Putamen (tissue), 1 donor: ENCODE measurements around the gene PAPPA2.
"Not testable (repeated sequence)": the region's sequence is repeated elsewhere in the genome, so short reads cannot be mapped to it uniquely, and the experiment has no call there.

Experiments
- DNase-seq: peaks from one replicate; pipeline ENCODE4 v3.0.0-alpha.2; 2016; ENCODE audit warnings: low spot score

Gene PAPPA2, protein sequence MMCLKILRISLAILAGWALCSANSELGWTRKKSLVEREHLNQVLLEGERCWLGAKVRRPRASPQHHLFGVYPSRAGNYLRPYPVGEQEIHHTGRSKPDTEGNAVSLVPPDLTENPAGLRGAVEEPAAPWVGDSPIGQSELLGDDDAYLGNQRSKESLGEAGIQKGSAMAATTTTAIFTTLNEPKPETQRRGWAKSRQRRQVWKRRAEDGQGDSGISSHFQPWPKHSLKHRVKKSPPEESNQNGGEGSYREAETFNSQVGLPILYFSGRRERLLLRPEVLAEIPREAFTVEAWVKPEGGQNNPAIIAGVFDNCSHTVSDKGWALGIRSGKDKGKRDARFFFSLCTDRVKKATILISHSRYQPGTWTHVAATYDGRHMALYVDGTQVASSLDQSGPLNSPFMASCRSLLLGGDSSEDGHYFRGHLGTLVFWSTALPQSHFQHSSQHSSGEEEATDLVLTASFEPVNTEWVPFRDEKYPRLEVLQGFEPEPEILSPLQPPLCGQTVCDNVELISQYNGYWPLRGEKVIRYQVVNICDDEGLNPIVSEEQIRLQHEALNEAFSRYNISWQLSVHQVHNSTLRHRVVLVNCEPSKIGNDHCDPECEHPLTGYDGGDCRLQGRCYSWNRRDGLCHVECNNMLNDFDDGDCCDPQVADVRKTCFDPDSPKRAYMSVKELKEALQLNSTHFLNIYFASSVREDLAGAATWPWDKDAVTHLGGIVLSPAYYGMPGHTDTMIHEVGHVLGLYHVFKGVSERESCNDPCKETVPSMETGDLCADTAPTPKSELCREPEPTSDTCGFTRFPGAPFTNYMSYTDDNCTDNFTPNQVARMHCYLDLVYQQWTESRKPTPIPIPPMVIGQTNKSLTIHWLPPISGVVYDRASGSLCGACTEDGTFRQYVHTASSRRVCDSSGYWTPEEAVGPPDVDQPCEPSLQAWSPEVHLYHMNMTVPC (N-terminal part only)

DNA sequence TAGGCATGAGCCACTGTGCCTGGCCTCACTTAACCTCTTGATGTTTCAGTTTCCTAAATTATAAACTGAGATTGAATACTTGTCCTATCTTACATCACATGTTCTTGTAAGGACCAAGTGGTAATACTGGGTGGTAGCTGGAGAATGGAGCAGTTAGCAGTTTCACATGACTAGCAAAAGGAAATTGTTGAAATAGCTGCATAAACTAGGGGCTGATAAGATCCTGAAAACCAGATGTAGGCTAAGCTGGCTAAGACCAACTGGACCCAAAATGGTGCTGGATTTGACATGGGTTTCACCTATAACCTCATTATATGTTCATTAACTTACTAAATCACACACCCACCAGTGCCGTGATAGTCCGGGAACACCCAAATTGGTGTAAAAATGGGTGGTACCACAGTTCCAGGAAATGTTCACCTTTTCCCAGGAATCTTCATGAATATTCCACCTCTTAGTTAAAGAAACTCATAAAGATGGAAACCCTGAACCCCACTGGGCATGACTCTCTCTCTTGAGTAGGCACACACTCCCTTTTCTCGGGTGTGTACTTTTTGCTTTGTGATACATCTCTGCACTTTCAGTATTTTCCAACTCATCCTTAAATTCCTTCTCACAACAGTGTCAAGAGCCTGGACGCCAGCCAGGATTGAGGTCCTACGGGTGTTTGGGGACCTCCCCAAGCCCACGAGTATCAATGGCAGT, at the start of gene PAPPA2:
Gene PAPPA2, plus strand, starts transcription at position 502 of the 705 bp plus-strand sequence. CDS start 93,148 bp downstream, outside the sequence.
- DNase-seq: no peak

DNA sequence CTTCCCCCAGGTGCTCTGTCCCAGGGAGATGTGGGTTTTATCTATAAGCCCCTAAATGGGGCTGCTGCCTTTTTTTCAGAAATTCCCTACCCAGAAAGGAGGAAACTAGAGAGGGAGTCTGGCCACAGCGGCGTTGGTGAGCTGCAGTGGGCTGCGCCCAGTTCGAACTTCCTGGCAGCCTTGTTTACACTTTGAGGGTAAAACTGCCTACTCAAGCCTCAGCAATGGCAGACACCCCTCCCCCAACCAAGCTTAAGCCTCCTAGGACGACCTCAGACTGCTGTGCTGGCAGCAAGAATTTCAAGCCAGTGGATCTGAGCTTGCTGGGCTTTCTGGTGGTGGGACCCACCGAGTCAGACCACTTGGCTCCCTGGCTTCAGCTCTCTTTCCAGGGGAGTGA, 46.2 kb upstream of the PAPPA2 start:
- DNase-seq: no peak

DNA sequence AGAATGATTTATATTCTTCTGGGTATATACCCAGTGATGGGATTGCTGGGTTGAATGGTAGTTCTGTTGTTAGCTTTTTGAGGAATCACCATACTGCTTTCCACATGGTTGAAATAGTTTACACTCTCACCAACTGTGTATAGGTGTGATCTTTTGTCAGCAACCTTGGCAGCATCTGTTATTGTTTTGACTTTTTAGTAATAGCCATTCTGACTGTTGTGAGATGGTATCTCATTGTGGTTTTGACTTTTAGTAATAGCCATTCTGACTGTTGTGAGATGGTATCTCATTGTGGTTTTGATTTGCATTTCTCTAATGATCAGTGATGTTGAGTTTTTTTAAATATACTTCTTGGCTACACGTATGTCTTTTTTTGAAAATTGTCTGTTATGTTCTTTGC, 43.4 kb upstream of the PAPPA2 start:
- not testable (repeated sequence) for DNase-seq

DNA sequence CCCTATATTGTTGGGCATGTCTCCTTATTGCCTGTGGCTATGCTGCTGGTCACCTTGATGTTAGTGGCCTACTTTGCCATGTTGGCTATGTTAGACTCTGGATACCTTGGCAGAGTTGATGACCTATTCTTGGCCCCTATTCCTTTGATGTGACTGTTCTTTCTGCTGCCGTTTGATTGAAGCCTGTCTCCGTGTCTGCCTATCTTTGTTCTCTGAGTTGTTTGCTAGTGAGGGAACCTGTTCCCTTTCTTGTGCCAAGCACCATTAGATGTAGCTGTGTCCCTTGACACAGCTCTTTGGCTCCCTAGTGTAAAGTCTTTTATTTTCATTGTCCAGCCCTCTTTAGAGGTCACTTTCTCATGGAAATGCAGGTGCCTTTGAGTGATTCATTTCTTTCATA, 28.7 kb upstream of the PAPPA2 start:
- DNase-seq: no peak

DNA sequence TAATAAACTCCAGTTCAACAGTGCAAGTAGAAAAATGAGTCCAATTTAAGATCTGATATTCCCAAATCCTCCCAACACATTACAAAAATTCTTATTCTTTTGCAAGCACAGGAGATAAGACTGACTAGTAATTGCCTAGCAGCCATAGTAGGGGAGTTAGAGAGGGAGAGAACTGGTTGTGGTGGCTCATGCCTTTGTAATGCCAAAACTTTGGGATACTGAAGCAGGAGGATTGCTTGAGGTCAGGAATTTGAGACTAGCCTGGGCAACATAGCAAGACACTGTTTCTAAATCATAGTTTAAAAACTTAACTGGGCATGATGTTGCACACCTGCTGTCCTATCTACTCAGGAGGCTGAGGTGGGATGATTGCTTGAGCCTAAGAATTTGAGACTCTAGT, 26.7 kb upstream of the PAPPA2 start:
- DNase-seq: no peak

DNA sequence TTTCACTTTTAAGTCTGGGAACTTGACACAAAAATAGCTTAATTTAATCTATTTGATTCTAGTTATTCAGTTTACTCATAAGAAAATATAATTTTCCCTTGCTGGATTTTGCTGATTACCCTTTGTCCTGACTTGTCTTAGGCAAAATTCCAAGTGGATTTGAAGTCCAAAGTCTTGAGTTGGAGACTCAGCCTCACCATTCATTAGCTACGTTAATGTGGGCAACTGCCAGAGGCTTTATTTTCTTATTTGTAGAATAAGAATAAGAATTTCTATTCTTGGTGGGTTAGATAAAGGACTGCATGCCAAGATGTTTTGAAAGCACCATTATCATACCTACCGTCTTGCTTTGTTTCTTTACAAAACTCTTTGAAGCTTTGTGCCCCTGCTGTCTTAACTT, 22.8 kb upstream of the PAPPA2 start:
- DNase-seq: no peak

DNA sequence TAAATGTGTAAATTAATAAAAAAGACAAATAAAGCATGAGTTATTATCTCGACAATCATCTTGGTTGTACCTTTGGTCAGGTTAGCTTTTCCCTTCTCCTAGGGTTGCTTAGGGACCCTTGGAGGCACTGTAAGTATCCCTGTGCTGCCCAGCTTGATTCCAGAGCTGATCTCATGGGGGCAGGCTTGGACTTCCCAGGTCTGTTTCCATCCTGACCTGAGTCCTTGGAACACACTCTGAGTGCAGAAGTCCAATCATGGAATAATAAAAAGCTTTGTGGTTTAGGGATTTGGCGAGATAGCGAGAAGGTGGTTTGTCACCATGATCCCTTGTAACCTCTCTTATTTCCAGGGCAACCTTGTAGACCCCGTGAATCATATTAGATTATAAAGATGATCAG, 18.7 kb upstream of the PAPPA2 start:
- DNase-seq: no peak

DNA sequence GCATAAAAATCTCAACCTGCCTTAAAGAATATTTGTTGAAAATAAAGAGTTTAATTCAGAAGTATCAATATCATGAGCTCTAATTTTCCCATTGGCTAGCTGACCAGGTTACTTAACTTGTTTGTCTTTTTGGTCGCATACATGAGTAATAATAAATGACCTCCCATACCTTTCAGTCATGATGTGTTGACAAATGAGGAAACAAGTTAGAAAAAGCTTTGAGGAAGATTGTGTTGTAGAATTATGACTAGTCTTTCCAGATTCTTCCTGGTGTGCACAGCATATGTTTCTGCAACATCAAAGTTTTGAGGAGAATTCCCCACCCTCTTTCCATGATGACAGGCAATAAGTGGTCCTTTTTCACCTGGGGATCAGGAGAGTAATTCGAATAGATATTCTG, 17.6 kb upstream of the PAPPA2 start:
- no peak for DNase-seq

DNA sequence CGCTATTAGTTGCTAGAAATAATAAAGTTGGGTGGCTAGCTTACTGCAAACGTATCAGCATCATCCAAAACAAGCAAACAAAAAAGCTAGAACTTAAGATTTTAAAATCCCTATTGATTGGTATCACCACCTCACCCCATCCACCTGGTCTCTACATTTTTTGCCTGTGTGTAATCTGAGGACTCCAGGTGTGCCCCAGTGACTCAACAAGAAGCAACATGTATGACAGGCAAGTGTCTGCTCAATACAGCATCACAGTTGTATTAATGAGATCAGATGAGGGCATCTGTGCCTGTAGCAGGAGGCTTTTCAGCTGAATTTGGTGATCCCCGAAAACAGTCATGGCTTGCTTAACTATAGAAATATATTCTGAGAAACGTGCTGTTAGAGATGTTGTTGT, 14.6 kb upstream of the PAPPA2 start:
- DNase-seq: no peak

DNA sequence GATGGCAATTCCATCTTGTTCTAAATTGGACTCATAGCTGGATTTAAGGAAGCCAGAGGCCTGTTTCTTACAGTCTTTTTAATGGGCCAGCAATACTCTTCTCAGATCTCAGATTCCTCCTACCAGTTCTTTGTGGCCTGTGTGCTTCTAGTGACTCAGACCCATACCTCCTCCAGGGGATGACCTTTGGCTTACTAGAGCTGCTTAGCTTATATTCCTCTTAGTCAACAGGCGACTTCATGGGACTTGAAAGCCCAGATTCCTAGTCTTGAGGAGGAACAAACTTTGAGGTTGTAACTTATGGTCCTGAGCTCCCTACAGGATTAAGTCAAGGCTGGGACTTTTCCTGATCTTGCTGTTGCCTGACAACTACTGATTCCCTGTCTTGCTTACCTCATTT, 12.4 kb upstream of the PAPPA2 start:
- DNase-seq: no peak

DNA sequence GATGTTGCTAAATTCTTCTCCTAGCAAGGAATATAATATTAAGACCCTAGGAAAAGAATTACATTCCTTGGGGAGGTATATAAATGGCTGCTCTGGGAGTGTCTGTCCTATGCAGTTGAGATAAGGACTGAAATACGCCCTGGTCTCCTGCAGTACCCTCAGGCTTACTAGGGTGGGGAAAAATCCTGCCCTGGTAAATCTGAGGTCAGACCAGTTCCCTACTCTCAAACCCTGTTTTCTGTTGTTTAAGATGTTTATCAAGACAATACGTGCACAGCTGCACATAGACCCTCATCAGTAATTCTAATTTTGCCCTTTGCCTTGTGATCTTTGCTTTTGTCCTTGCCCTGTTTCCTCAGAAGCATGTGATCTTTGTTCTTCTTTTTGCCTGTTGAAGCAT, 11.2 kb upstream of the PAPPA2 start:
- DNase-seq: not testable (repeated sequence)

DNA sequence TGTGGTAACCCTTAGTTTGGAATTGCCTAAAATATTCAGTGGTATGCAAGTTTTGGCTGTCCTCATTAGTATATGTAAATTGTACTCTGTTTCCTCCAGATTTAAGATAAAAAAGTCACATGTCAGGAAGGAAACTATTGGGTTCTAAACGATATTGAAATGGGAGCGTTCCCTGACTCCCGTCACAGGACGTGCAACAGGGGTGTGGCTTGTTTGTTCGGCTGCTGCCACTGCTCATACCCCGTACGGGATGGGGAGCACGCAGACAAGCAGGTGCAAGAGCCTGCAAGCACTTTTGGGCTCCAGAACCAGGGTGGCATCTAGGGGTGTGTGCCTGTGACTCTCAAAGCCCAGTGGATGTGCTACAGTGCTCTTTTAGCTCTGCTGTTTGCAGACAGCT, 6.2 kb upstream of the PAPPA2 start:
- no peak for DNase-seq

DNA sequence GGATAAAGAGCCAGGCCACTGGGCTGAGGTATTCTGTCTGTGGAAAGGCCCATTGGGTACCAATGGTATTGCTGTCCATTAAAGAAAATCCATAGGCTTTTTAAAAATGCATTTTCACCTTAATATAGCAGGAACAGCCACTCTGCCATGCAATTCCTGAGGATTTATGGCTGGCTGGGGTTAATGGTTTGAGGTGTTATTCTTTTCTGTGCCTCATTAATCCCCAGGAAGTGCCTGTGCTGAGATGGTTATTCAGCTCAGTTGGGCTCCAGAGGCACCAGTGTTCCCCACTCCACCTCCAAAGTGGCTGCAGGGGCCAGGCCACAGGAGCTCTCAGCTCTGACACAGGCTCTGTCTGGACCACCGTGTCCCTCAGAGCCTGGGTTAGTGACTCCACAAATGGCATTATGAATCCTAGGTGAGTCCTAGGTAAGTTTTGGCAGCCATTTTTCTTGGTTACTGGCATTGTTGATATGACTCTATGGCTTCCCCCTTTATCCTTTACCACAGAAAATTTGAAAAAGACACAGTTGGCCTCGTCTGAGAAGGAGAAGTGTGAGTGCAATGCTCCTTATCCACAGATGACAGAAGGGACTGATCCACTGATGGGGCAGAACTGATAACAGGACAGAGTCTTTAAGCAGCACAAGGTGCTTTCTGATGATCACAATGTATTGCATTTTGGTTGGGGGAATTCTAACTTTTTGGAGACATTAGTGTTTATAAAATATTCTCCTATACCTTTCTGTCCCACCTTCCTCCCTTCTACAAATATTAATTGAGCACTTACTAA, 2.2 kb upstream of the PAPPA2 start:
- DNase-seq: no peak

DNA sequence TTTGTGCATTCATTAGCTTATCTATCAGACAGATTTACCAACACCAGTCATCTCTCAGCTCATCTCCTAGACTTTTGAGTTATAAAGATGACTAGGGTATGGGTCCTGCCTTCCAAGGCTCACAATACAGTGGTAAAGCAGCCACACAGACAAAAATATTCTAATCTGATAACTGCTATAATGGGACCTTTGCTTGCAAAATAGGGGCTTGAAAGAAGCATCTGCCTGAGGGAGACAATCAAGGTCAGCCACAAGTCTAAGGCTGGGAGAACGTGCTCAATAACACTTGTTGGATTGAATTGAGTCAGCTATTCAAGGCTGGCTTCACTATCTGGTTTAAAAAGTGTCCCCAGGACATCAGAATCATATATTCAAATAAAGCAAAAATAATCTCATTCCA, 1.4 kb upstream of the PAPPA2 start:
- DNase-seq: no peak

DNA sequence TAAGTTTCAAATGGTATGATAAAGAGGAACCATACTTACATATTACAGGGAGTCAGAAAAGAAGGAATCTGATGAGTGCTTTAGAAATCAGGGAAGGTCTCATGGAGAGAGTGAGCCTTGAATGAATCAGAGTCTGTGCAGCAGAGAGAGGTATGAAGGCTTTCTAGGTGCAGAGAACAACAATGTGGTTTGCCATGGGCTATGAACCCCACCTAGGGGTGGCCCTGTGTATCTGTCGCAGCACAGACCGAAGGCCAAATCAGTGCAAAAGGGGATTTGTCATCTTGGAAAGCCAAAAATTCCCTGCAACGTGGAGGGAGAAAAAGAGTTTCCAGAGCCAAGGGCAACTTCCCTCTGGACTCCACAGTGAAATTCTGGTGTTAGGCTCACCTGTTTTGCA, 3.5 kb downstream of the PAPPA2 start:
- DNase-seq: no peak

DNA sequence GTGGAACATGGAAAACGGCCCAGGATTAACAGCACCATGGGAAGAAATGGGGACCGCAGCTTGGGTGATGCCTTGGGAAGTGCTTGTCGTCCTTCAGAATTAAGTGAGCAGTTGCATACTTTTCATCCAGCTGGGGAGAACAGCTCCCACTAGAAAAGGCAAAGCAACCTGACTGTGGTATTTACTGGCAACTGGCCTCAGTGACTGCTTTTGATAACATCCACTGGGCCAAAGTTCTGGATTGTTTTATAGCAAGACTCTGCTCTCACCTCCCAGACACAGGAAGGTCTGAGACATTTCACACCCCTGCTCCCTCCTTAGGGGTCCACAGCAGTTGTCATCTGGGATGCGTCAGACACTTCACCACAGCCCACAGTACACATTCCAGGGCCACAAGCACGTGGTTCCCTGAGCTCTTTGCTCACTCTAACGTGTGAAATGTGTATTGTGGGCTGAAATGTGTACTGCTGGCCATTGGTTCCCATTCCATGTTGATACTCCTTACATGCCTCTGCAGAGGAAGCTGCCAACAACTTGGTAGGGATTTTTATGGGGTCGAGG, 6.6 kb downstream of the PAPPA2 start:
- DNase-seq: no peak

DNA sequence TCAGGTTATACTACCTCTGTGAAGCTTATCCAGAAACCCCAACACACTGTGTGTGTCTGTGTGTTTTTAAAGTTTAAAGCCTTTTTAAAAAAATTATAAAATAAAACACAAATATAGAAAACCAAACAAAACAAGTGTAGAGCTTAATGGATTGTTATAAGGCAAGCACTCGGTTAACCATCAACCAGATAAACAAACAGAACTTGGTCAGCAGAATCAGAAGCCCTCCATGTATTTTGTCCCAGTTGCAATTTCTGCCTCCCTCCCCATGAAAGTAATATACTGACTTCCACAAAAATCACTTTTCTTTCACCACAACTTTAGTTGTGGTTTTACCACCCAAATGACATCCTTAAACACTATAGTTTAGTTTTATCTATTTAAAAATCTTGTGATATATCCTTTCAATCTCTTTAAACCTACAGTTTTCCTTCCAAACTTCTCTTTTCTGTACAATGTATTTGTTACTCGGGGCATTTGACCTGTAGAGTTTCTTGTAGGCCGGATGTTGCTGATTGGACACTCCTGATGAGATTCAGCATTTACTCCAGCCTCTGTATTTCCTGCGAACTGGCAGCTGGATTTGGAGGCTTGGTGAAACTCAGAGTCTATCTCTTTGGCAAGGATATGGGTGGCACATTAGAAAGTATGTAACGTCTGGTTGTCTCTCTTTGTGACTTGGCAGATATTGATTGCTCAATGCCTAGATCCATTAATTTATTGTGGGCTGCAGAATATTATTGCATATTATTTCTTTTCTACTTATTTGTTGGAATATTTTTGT, 8.6 kb downstream of the PAPPA2 start:
- DNase-seq: no peak

DNA sequence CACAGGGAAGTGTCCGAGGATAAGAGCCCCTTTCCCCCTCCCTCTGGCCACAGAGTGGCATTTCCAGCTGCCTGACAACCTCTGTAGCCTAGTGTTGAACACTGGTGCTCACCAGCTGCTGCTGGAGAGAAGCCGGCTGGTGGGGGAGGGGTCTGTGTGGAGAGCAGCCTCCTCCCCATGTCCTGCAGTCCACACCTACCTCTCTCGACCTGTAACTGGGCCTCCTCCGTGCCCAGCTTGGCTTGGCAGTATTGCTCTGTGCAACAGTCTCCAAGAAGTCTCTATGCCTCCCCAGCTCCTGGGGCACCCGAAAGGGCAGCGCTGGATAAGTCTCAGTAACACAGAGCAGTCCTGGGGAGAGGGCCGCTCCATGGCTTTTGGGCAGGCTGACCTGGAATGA, 17.0 kb downstream of the PAPPA2 start:
- no peak for DNase-seq

DNA sequence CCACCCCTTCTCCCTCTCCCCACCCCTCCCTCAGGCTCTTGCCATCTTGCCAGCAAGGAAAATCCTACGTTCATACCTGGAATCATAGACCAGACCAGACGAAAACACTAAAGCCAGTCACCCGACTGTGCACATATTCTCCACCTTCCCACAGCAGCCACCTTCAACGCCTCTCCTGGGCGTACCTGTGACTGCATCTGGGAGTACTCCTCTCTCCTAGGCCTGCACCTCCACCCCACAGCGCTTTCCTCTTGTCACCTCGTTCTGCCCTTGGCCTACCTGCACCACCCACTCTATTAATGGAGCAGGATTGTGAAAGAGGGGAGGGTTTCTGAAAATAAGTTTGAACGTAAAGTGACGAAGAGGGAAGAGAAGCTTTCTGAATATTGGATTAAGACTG, 17.8 kb downstream of the PAPPA2 start:
- no peak for DNase-seq

DNA sequence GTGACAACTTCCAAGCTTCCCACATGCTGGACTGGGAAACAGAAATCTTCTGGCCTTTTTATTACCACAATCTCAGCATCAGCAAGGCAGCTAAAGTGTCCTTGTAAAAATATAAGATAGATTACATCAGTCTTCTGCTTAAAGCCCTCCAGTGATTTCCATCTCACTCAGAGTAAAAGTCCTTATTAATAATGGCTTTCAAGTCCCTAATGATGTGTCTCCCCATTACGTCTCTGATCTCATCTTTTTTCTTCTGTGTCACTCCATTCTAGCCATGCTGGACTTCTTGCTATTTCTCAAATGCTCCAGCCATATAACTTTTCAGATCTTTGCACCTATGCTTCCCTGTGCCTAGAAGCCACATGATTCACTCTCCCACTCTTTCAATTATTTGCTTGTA, 22.1 kb downstream of the PAPPA2 start:
- no peak for DNase-seq

DNA sequence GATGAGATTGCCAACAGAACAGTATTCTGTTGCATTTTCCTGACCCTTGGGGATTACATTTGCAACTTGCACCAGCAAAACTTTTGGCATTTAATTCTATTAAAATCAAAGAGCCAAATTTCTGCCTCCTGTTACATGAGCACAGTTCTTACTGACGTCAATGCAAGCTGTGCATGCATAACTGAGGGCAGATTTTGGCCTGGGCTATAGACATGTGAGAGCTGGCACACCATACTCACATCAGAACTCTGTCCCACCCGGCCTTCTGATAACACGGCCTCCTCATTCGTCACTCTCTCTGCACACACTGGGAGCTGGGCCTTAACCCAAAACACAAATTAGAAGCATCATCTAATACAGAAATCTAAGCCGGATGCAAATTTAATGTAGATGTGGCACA, 31.5 kb downstream of the PAPPA2 start:
- no peak for DNase-seq
